NCI-H128 (cell line): ENCODE results near the gene BTBD9.

Source experiments
- DNase-seq: peaks from one replicate; lab custom pipeline; 2025; ENCODE audit not compliant: unreplicated experiment; lab: John Stamatoyannopoulos, UW

BTBD9 gene

GRCh38 chr6:38508894-38509293 is 130.8 kb downstream of the BTBD9 start:
- no peak for DNase-seq

GRCh38 chr6:38508286-38508685 is 131.4 kb downstream of the BTBD9 start:
- DNase-seq = no peak

DNA sequence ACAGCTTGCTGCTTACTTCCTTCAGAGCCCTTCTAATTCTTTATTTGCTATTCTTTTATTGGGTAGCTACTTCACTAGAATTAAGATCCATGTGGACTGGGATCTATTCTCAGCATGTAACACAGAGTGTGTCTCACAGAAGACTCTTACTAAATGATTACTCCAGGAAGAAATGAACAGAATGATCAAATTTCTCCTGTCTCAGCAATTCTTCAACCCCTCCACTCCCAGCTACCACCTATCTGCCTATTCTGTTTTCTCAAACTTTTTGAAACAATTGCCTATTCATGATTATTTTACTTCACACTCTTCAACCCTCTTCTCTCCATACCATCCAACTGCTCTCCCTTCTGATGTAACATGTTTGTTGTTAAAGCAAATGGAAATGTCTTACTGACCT is 132.6 kb downstream of the BTBD9 start:
- no peak for DNase-seq

GRCh38 chr6:38505826-38506225 is 133.9 kb downstream of the BTBD9 start:
- no peak for DNase-seq

- no peak for DNase-seq
Measured at GRCh38 chr6:38504996-38505395, 134.7 kb downstream of the BTBD9 start.

DNA sequence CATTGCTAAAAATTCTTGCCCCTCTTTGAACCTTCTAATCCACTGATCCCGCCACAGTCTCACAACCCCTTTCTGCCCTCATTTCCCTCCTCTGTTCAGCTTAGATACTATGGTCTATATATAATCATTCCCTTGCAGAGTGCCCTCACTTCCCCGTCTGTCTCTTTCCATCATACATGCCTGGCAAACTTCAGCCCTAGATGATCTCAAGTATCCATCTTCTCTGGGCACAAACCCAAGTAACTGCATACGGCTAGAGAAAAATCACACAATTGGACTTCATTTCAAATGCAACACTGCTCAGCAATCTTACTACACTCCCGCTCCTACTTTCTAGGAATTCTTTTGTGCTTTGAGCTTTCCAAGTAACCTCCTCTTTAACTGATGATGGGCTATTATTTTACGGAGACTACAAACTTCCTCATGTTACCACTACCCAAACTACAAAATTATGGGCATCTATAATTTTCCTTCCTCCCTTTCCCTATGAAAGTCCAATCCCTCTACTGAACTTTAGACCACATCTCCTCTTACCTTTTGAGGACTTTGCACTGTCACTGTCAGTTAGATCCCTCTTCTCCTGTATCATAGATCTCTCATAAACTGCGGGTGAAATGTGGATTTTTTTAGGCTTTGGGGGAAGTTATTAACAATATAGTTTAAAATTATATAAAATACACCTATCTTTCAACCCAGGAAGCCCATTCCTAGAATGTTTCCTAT is 135.6 kb downstream of the BTBD9 start:
- DNase-seq = no peak

DNA sequence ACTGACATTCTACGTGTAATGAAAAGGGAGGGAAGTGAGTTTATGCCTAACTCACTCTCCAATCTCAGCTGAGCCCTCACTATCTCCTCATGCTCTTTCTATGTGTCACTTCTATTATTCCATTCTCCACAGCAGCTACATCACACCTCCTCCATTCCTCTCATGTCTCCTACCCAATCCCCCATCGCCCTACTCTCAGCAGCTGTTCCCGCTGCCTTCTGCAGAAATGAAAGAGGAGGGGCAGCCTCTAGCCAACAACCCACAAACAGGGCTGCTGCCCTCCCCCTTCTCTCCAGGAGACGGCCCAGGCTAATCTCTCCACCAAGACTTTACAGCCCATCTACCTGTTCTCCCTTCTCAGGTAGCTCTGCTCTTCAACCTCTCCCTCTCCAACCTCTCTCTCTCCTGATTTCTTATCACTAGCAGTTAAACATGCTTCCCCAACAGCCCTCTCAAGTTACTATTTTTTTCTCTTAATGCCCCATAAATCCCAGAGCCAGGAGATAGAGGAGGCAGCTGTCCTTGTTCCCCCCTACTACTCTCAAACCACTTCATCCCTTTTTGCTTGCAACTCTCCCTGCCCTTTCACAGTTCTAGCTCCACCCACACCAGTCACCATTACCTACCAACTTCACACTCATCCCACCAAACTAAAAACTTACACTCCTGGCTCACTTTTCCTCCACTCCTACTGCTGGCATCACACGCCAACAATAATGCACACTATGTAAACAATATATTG is 136.5 kb downstream of the BTBD9 start:
- no peak for DNase-seq

DNA sequence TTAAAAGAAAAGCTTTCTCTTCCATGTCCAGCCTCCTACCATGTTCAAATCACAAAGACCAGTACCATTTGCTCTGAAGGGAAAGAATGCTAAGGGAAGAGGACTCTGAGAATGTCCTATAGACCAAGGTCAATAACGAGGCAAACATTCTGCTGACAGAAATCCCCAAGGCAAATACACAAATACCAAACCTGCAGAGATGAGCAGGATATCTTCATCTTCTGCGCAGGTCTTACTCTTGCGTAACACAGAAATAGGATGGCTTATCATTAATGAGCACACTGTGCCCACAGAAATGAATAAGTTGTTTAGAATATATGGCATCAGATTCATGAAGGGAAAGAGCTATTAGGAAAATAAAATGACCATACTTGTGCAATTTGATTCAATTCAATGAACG is 137.3 kb downstream of the BTBD9 start:
- DNase-seq = no peak

DNA sequence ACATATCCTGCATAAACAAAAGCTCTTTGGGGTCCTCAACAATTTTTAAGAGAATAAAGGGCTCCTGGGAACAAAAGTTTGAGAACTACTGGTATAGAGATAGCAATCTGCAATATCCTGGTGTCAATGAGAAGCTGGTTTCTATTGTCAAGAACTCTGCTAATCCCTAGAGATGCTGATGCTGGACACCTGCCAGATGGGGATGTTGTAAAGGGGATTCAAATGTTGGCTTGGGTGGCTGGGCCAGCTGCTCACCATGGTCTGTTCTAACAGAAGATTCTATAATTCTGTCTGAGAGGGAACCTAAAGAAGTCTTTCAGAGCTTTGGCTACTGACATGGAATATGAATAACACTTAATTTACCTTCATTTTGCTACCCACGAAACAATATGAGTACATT is 137.8 kb downstream of the BTBD9 start:
- DNase-seq = no peak

DNA sequence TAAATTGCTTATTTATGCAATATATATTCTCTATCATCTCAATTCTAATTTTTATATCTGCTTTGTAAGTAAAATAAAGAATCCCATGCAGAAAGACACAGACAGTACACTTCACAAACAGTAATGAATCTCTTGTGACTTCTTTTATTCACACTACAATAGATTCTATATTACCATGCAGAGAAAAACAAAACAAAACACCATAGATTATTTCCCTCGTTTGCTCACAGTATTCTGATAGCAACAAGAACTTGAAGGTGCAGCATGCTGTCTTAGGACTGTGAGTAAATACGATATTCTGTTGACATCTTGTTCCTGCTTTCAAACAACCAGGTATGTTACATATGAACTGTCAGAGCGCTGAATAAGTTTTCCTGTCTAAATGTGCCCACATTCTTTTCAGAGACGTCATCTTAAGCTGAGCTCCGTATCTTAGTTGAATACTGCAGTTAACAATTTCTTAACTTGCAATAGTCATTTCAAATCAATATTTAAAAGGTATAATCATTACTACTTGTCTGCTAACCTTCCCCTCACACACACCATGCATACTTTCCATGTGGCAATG is 140.1 kb downstream of the BTBD9 start:
- DNase-seq = no peak

DNA sequence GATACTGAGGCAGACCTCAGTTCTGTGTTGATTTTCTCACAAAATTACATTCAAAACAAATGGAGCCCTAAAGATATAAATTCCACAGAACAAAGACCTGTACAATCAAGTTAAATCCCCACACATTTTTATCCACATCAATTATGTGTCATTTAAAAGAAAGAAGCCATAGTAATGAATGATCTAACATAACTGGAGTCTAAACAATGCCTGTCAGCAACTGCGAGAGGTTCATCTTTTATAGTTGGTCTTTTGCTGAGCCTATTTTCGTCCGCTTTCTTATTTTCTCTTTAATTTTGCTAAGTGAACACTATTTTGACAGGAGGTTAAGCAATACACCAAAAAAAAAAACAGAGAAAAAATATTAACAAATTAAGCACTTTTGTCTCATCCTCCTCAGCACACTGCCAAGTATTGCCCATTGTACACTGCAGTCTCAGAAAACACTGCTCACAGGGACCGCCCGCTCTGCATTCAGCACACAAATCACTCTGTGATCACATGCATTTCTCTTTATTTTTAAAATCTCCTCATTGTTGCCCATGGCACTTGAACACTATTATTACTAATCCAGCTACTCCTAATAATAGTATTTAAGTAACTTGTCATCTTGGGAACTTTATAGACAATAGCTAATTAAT is 140.8 kb downstream of the BTBD9 start:
- no peak for DNase-seq

GRCh38 chr6:38498085-38498484 is 141.6 kb downstream of the BTBD9 start:
- DNase-seq = no peak

DNA sequence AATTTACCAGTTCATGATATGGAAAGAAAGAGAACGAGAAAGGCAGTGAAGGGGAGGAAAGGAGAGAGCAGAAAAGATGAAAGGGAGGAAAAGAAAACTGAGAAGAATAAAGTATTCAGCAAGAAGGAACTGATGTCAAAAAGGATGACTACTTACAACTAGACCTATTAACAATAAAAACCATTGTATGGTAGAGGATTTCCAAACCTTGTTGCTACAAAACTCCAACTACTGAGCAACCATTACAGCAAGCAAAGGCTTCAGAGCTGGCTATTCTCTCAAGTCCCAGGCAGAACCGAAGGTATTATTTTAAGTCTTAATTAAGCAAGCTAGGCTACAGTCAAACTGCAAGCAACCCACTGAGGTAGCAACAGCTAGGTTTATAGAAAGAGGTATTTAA is 142.2 kb downstream of the BTBD9 start:
- DNase-seq = no peak

DNA sequence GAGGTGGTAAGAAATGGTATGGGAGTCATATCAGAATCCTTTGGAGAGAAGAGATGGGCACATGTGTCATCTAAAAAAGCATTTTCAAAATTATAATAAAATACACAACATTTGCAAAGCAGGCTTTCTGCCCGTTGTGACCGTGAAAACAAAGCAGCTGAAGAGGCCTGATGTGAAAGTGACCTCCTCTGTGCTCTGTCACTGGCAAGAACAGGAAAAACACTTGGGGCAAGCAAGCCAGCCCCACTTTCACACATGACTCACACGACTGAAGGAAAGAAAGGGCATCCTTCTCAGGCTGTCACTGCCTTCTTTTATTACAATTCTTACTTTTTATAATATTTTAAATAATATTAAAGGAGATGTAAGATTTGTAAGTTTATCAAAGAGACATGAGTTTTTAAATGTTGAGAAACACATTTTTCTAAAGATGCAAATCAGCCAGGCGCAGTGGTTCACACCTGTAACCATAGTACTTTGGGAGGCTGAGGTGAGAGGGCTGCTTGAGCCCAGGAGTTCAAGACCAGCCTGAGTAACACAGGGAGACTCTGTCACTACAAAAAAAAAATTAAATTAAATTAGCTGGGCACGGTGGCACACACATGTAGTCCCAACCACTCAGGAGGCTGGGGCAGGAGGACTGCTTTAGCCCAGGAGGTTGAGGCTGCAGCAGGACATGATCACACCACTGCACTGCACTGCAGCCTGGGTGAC is 143.7 kb downstream of the BTBD9 start:
- DNase-seq = no peak

GRCh38 chr6:38495518-38495917 is 144.2 kb downstream of the BTBD9 start:
- DNase-seq = no peak

GRCh38 chr6:38493931-38494547 is 145.7 kb downstream of the BTBD9 start:
- DNase-seq = peak; percentile 68

DNA sequence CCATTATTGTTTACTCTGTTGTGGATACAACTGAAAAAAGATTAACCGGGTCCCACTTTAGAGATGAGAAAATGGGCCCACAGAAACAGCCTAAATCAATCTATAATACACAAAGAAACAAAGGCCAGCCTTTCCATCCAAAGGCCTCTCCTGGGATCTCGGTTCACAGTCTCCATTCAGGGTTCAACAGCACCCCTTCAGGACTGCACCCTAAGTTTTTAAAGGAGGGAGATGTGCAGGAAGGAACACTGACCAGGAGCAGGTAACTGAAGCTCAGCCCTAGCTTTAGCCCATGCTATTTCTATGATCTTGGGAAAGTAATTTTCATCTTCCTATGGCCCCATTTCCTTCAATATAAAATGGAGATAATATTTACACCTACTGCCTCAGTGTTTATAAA is 147.7 kb downstream of the BTBD9 start:
- DNase-seq = no peak

GRCh38 chr6:38489951-38490350 is 149.8 kb downstream of the BTBD9 start:
- DNase-seq = no peak

DNA sequence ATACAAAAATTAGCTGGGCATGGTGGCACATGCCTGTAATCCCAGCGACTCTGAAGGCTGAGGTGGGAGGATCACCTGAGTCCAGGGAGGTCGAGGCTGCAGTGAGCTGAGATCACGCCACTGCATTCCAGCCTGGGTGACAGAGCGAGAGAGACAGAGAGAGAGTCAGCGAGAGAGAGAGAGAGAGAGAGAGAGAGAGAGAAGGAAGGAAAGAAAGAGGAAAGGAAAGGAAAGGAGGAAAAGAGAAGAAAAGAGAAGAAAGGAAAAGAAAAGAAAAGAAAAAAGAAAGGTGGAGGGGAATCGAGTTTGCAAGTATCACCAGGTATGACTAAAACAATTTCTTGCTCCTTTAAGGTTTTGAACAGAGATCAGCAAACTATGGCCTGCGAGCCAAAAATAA is 152.3 kb downstream of the BTBD9 start:
- DNase-seq = no peak

DNA sequence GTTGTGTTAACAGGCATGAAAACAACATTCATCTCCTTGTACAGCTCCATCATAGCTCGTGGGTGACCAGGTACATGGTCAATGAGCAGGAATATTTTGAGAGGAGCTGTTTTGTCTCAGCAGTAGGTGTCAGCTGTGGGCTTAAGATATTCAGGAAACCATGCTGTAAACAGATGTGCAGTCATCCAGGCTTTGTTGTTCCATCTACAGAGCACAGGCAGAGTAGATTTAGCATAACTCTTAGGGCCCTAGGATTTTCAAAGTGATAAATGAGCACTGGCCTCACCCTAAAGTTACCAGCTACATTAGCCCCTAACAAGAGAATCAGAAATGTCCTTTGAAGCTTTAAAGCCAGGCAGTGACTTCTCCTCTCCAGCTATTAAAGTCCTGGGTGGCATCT is 154.2 kb downstream of the BTBD9 start:
- DNase-seq = no peak

DNA sequence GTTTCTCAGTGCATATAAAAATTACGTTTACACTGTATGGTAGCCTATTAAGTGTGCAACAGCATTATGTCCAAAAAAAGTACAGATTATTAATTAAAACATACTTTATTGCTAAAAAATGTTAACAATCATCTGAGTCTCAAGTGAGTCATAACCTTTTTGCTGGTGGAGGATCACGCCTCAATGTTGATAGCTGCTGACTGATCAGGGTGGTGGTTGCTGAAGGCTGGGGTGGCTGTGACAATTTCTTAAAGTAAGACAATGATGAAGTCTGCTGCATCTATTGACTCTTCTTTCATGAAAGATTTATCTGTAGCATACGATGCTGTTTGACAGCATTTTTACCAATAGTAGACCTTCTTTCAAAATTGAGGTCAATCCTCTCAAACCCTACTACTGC is 155.1 kb downstream of the BTBD9 start:
- DNase-seq = no peak
